Panc1 (cell line): ENCODE measurements around the gene INTS13.

Experiments
- CTCF ChIP-seq: fragments of 450-650 bp; IDR thresholded peaks from 2 replicates; pipeline ENCODE4 v1.5.1; 2017; ENCODE audit warnings: mild to moderate bottlenecking
- POLR2AphosphoS5 ChIP-seq: IDR thresholded peaks from 2 replicates; pipeline ENCODE4 v1.6.1; 2012; ENCODE audit warnings: mild to moderate bottlenecking, low read depth, low read length, moderate library complexity
- REST ChIP-seq, 2 experiments: IDR thresholded peaks; 2 replicates each; pipeline ENCODE4 v1.6.1; 2011 to 2012; ENCODE audit warnings: low read depth in 2 of 2, control low read depth in 1 of 2, low read length in 1 of 2, mild to moderate bottlenecking in 1 of 2, moderate library complexity in 1 of 2; ENCODE audit not compliant: insufficient read depth in 1 of 2
- TCF7L2 ChIP-seq: IDR thresholded peaks from 2 replicates; pipeline ENCODE4 v1.6.1; 2011; ENCODE audit warnings: mild to moderate bottlenecking, low read depth, low read length, inconsistent platforms

GRCh38 chr12:26954027-26954426, 16.2 kb upstream of the INTS13 start:
- TF ChIP-seq REST (IDR thresholded peaks at IDR 0.05; ENCODE audit: insufficient read depth in 1 of 2, low read depth in 2 of 2, low read length in 1 of 2) (no peak), CTCF (no peak), POLR2AphosphoS5 (no peak), TCF7L2 (no peak)
